Breast epithelium (tissue), 4 donors: Measurements from ENCODE around the gene SLC4A4. TPM values are rescaled to one million over a fixed set of nuclear protein-coding genes. Genes with fewer than 3 reads are reported as not detected.

ENCODE experiments used
- DNase-seq, 2 donors: peaks; one replicate each; pipeline ENCODE4 v3.0.0-alpha.2; 2019; ENCODE audit warnings: low spot score in 2 of 2
- H3K27ac ChIP-seq, 2 donors: fragments of 200-600 bp; sonication (generic) in 1 of 2; one replicate each; pipeline ENCODE4 v1.5.1; 2016 to 2019; ENCODE audit warnings: mild to moderate bottlenecking in 1 of 2
- H3K27me3 ChIP-seq, 2 donors: fragments of 200-600 bp; sonication (generic) in 1 of 2; one replicate each; pipeline versions ENCODE4 v1.5.1 to v1.6.0; 2017 to 2019; ENCODE audit warnings: control low read depth in 1 of 2, mild to moderate bottlenecking in 1 of 2
- H3K36me3 ChIP-seq: fragments of 200-600 bp; one replicate; pipeline ENCODE4 v1.5.1; 2019
- H3K4me1 ChIP-seq, 2 donors: fragments of 200-600 bp; sonication (generic); one replicate each; pipeline ENCODE4 v1.5.1; 2016 to 2019; ENCODE audit warnings: control low read depth in 1 of 2
- H3K4me3 ChIP-seq, 3 donors: fragments of 200-600 bp; sonication (generic); 1 replicate in 2 of 3; 2 replicates in 1 of 3; pipeline ENCODE4 v1.5.1; 2016 to 2019; ENCODE audit warnings: mild to moderate bottlenecking in 3 of 3, moderate library complexity in 2 of 3
- H3K9me3 ChIP-seq, 2 donors: fragments of 200-600 bp; sonication (generic) in 1 of 2; one replicate each; pipeline ENCODE4 v1.5.1; 2016 to 2019; ENCODE audit warnings: control low read depth in 1 of 2
- POLR2A ChIP-seq: fragments of 450-650 bp; IDR thresholded peaks from one replicate; pipeline ENCODE4 v1.6.1; 2016; ENCODE audit warnings: antibody characterized with exemption, mild to moderate bottlenecking, moderate library complexity
- POLR2AphosphoS5 ChIP-seq, 3 donors: sonication (generic); formaldehyde crosslinking; IDR thresholded peaks; one replicate each; pipeline ENCODE4 v1.6.1; 2017; ENCODE audit warnings: antibody characterized with exemption in 3 of 3
- intact Hi-C: fragments of 100-400 bp; cut with DNase I; formaldehyde crosslinking; loops from one replicate; pipeline ENCODE4 v1.15.1; 2023; ENCODE audit warnings: low total_unique reads
- total RNA-seq, 3 donors: library from RNA; depleted of rRNA; stranded (reverse); fragments of >200 nt; gene quantifications; one replicate each; pipeline ENCODE4 v1.1.0, GENCODE V29; 2016
- TF ChIP-seq, protein P1 (sequence below), 3 donors: fragments of 450-650 bp; IDR thresholded peaks; one replicate each; pipeline ENCODE4 v1.5.1; 2016 to 2017; ENCODE audit warnings: antibody characterized with exemption in 3 of 3, mild to moderate bottlenecking in 3 of 3, moderate library complexity in 3 of 3

Gene SLC4A4
- total RNA-seq, 3 donors from 2014 or later = 1.3 to 6.7 (median 1.4) TPM

DNA sequence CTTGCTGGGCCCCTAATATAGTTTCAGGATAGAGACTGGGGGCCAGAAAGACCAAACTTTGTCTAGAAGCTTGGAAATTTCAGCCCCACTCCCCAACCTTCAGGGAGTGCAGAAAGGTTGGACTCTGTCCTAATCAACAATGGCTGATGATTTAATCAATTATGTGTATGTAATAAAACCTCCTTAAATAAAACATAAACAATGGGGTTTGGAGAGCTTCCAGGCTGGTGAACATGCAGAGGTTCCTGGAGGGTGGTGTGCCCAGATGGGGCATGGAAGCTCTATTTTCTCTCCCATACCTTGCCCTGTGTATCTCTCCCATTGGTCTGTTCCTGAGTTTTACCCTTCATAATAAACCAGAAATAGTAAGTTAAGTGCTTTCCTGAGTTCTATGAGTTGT lies 270.8 kb downstream of the SLC4A4 start:
- no peaks in the 10 kb centered on the region for H3K36me3 ChIP-seq
- intact Hi-C loops = loop anchor here (5.0 kb wide), 1 partner anchor 737 kb away; no protein-coding TSS in a partner anchor
- H3K9me3 ChIP-seq = no peaks in the 10 kb centered on the region
- TF ChIP-seq POLR2AphosphoS5 (IDR thresholded peaks at IDR 0.05) (no peak), POLR2A (no peak)
- TF ChIP-seq, protein P1, sequence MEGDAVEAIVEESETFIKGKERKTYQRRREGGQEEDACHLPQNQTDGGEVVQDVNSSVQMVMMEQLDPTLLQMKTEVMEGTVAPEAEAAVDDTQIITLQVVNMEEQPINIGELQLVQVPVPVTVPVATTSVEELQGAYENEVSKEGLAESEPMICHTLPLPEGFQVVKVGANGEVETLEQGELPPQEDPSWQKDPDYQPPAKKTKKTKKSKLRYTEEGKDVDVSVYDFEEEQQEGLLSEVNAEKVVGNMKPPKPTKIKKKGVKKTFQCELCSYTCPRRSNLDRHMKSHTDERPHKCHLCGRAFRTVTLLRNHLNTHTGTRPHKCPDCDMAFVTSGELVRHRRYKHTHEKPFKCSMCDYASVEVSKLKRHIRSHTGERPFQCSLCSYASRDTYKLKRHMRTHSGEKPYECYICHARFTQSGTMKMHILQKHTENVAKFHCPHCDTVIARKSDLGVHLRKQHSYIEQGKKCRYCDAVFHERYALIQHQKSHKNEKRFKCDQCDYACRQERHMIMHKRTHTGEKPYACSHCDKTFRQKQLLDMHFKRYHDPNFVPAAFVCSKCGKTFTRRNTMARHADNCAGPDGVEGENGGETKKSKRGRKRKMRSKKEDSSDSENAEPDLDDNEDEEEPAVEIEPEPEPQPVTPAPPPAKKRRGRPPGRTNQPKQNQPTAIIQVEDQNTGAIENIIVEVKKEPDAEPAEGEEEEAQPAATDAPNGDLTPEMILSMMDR (IDR thresholded peaks at IDR 0.05) = no peak
- H3K4me3 ChIP-seq = no peak overlapping the region
- H3K27me3 ChIP-seq = no peaks in the 10 kb centered on the region
- no peak overlapping the region for H3K27ac ChIP-seq
- H3K4me1 ChIP-seq = no peaks in the 10 kb centered on the region
- no peak for DNase-seq

DNA sequence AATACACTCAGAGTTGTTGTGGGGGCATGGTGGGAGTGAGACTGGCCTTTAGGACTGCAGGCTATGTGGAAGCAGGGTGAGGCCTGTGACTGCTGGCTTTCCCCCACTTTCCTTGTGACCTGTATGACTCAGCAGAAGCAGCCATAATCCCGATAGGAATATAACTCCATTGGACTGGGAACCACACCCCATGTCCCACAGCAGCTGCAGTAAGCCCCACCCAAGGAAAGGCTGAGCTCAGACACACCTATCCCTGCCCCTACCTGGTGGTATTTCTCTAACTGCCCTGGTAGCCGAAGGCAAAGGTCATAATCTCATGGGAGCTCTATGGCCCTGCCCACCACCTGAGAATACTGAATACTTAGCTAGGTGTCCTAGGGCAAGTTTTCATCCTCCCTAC lies 275.8 kb downstream of the SLC4A4 start:
- intact Hi-C loops = loop anchor here (5.0 kb wide), 1 partner anchor 742 kb away; no protein-coding TSS in a partner anchor
- no peak for DNase-seq
- H3K27me3 ChIP-seq = no peaks in the 10 kb centered on the region
- no peak for TF ChIP-seq POLR2AphosphoS5 (IDR thresholded peaks at IDR 0.05)
- TF ChIP-seq, protein P1 (IDR thresholded peaks at IDR 0.05) = no peak
- no peak for TF ChIP-seq POLR2A
- no peaks in the 10 kb centered on the region for H3K4me1 ChIP-seq
- H3K4me3 ChIP-seq = no peak overlapping the region
- H3K36me3 ChIP-seq = no peaks in the 10 kb centered on the region
- H3K9me3 ChIP-seq = no peaks in the 10 kb centered on the region
- H3K27ac ChIP-seq = no peak overlapping the region

DNA sequence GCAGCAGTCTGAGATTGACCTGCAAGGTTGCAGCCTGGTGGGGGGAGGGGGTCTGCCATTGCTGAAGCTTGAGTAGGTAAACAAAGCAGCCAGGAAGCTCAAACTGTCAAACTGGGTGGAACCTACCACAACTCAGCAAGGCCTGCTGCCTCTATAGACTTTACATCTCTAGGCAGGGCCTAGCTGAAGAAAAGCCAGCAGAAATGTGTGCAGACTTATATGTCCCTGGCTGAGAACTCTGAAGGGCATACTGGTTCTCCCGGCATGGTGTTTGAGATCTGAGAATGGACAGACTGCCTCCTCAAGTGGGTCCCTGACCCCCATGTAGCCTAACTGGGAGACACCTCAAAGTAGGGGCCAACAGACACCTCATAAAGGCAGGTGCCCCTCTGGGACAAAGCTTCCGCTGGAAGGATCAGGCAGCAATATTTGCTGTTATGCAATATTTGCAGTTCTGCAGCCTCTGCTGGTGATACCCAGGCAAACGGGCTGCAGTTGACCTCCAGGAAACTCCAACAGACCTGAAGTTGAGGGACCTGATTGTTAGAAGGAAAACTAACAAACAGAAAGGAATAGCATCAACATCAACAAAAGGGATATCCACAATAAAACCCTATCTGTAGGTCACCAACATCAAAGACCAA lies 277.5 kb downstream of the SLC4A4 start:
- Histone ChIP-seq H3K27me3 (no peaks in the 10 kb centered on the region), H3K4me1 (no peaks in the 10 kb centered on the region), H3K4me3 (no peak overlapping the region), H3K36me3 (no peaks in the 10 kb centered on the region), H3K9me3 (peaks cover 0 to 5% of the 10 kb centered on the region in 2 donors), H3K27ac (no peak overlapping the region)
- TF ChIP-seq POLR2AphosphoS5 (IDR thresholded peaks at IDR 0.05) = no peak
- no peak for TF ChIP-seq POLR2A
- TF ChIP-seq, protein P1 (IDR thresholded peaks at IDR 0.05) = no peak
- no peak for DNase-seq
- intact Hi-C loops = no loop called here
